PFSK-1 (cell line): ENCODE measurements around the gene ATP2B2.

Experiments used
- FOXP2 ChIP-seq: optimal IDR thresholded peaks from 2 replicates; pipeline ENCODE3; 2011; ENCODE audit warnings: borderline replicate concordance, control low read depth, inconsistent platforms; ENCODE audit not compliant: insufficient read depth; ENCODE audit errors: extremely low read length, extremely low read depth
- POLR2AphosphoS5 ChIP-seq: IDR thresholded peaks from 2 replicates; pipeline ENCODE4 v1.6.1; 2012; ENCODE audit warnings: low read depth, mild to moderate bottlenecking, control low read depth, low read length, moderate library complexity
- SIN3A ChIP-seq: IDR thresholded peaks from 2 replicates; pipeline ENCODE4 v1.6.1; 2012; ENCODE audit warnings: mild to moderate bottlenecking, low read length, moderate library complexity, borderline replicate concordance; ENCODE audit not compliant: insufficient read depth
- TAF1 ChIP-seq: IDR thresholded peaks from 2 replicates; pipeline ENCODE4 v1.6.1; 2012; ENCODE audit warnings: low read length, control low read depth, borderline replicate concordance; ENCODE audit not compliant: insufficient read depth
- TF ChIP-seq, protein P1 (sequence below), 2 experiments: IDR thresholded peaks; 2 replicates each; pipeline versions ENCODE4 v1.6.1 to v1.8.0; 2011 to 2012; ENCODE audit warnings: low read depth in 2 of 2, low read length in 2 of 2, control low read depth in 1 of 2, inconsistent platforms in 1 of 2, mild to moderate bottlenecking in 1 of 2, moderate library complexity in 1 of 2; ENCODE audit not compliant: insufficient read depth in 1 of 2

The ATP2B2 gene

GRCh38 chr3:10399634-10400033, 105.8 kb downstream of the ATP2B2 start:
- TF ChIP-seq, protein P1, sequence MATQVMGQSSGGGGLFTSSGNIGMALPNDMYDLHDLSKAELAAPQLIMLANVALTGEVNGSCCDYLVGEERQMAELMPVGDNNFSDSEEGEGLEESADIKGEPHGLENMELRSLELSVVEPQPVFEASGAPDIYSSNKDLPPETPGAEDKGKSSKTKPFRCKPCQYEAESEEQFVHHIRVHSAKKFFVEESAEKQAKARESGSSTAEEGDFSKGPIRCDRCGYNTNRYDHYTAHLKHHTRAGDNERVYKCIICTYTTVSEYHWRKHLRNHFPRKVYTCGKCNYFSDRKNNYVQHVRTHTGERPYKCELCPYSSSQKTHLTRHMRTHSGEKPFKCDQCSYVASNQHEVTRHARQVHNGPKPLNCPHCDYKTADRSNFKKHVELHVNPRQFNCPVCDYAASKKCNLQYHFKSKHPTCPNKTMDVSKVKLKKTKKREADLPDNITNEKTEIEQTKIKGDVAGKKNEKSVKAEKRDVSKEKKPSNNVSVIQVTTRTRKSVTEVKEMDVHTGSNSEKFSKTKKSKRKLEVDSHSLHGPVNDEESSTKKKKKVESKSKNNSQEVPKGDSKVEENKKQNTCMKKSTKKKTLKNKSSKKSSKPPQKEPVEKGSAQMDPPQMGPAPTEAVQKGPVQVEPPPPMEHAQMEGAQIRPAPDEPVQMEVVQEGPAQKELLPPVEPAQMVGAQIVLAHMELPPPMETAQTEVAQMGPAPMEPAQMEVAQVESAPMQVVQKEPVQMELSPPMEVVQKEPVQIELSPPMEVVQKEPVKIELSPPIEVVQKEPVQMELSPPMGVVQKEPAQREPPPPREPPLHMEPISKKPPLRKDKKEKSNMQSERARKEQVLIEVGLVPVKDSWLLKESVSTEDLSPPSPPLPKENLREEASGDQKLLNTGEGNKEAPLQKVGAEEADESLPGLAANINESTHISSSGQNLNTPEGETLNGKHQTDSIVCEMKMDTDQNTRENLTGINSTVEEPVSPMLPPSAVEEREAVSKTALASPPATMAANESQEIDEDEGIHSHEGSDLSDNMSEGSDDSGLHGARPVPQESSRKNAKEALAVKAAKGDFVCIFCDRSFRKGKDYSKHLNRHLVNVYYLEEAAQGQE (IDR thresholded peaks at IDR 0.05; ENCODE audit: insufficient read depth in 1 of 2, low read depth in 2 of 2, low read length in 2 of 2): no peak
- TF ChIP-seq POLR2AphosphoS5 (no peak), SIN3A (no peak), FOXP2 (no peak), TAF1 (no peak)

GRCh38 chr3:10398341-10398740, 107.0 kb downstream of the ATP2B2 start:
- no peak for TF ChIP-seq TAF1

DNA sequence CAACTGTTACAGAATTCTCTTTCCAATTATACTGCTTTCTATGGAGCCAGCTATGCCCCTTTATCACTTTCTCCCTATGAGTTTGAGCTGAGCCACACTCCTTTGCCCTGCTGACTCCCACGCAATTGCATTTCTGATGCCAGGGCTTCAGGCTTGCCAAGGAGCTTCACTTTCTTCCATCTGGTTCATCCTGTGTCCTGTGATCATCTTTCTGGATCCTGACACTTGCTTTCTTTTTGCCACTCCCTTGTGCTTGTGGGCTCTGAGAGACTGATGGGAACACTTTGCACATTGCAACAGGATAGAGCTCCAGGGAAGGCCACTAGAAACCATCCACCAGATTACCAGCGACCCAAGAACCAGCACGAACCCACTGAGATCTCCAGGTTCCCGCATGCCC, 107.5 kb downstream of the ATP2B2 start:
- TF ChIP-seq FOXP2: no peak
- TF ChIP-seq TAF1: no peak
- TF ChIP-seq, protein P1 (IDR thresholded peaks at IDR 0.05; ENCODE audit: insufficient read depth in 1 of 2, low read depth in 2 of 2, low read length in 2 of 2): no peak
- no peak for TF ChIP-seq POLR2AphosphoS5
- no peak for TF ChIP-seq SIN3A

GRCh38 chr3:10396931-10397330, 108.5 kb downstream of the ATP2B2 start:
- TF ChIP-seq FOXP2: no peak

- TF ChIP-seq FOXP2 (no peak), POLR2AphosphoS5 (no peak), TAF1 (no peak), SIN3A (no peak)
- TF ChIP-seq, protein P1 (IDR thresholded peaks at IDR 0.05; ENCODE audit: insufficient read depth in 1 of 2, low read depth in 2 of 2, low read length in 2 of 2): no peak
These were observed 109.3 kb downstream of the ATP2B2 start for GRCh38 chr3:10396083-10396482.

- no peak for TF ChIP-seq POLR2AphosphoS5
- no peak for TF ChIP-seq FOXP2
- TF ChIP-seq TAF1: no peak
- TF ChIP-seq, protein P1 (IDR thresholded peaks at IDR 0.05; ENCODE audit: insufficient read depth in 1 of 2, low read depth in 2 of 2, low read length in 2 of 2): no peak
- no peak for TF ChIP-seq SIN3A
These were observed 109.7 kb downstream of the ATP2B2 start for GRCh38 chr3:10395671-10396070.
